Progenitor cell of endocrine pancreas (in vitro differentiated cells): ENCODE measurements around the gene ANKS1B. TPM values are rescaled to one million over a fixed set of nuclear protein-coding genes. Genes with fewer than 3 reads are reported as not detected.
"Not testable (repeated sequence)": the region's sequence is repeated elsewhere in the genome, so short reads cannot be mapped to it uniquely, and the experiment has no call there.

Source experiments
- DNase-seq: peaks from one replicate; pipeline ENCODE4 v3.0.0; 2021; ENCODE audit warnings: low spot score; ENCODE audit not compliant: unreplicated experiment
- H3K27ac Mint-ChIP-seq: 2 replicates; pipeline ENCODE4 v1.8.0; 2021; ENCODE audit warnings: mild to moderate bottlenecking, moderate library complexity, mixed read lengths
- H3K27me3 Mint-ChIP-seq: 2 replicates; pipeline ENCODE4 v1.8.0; 2021; ENCODE audit warnings: mixed read lengths
- H3K36me3 Mint-ChIP-seq: 2 replicates; pipeline ENCODE4 v1.8.0; 2022; ENCODE audit warnings: mixed read lengths; ENCODE audit not compliant: insufficient read depth
- H3K4me1 Mint-ChIP-seq: 2 replicates; pipeline ENCODE4 v1.8.0; 2021; ENCODE audit warnings: low read depth, mixed read lengths
- H3K4me3 Mint-ChIP-seq: 2 replicates; pipeline ENCODE4 v1.8.0; 2021; ENCODE audit warnings: low read depth, mild to moderate bottlenecking, moderate library complexity, mixed read lengths
- H3K9me3 Mint-ChIP-seq: 2 replicates; pipeline ENCODE4 v1.8.0; 2021; ENCODE audit warnings: low read depth, mixed read lengths
- CTCF ChIP-seq: fragments of 200-600 bp; sonication (generic); IDR thresholded peaks from one replicate; pipeline ENCODE4 v1.5.0; 2021; ENCODE audit warnings: antibody characterized with exemption, mild to moderate bottlenecking; ENCODE audit not compliant: unreplicated experiment
- total RNA-seq: library from RNA; stranded (reverse); gene quantifications from 2 replicates; pipeline ENCODE4 v1.2.1, GENCODE V29; 2021

The ANKS1B gene
- total RNA-seq, 1 donor from 2014 or later: 10.1 TPM

DNA sequence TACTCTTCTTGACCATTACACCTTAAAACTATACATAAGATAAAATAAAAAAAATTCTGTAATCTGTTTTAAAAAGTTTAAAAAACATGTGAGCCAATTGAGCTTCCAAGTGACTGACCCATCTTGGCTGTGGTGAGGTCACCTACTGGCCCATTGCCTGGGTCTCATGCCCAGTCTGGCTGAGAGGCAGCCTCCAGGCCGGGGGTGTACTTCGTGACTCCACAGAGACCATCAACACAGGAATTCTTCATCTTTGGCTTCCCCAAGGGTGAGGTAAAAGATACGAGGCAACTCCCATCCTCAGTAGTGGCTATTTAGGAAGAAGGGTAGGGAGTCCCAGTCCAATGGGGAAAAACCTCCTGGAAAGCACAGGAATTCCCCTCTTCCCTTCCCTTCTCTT is 1226.4 kb downstream of the ANKS1B start:
- Mint-ChIP-seq H3K36me3 (no peaks in the 10 kb centered on the region), H3K27me3 (peaks cover 2% of the 10 kb centered on the region), H3K27ac (no peak overlapping the region), H3K9me3 (no peaks in the 10 kb centered on the region), H3K4me3 (no peak overlapping the region), H3K4me1 (no peaks in the 10 kb centered on the region)
- DNase-seq: no peak
- TF ChIP-seq CTCF: no peak

DNA sequence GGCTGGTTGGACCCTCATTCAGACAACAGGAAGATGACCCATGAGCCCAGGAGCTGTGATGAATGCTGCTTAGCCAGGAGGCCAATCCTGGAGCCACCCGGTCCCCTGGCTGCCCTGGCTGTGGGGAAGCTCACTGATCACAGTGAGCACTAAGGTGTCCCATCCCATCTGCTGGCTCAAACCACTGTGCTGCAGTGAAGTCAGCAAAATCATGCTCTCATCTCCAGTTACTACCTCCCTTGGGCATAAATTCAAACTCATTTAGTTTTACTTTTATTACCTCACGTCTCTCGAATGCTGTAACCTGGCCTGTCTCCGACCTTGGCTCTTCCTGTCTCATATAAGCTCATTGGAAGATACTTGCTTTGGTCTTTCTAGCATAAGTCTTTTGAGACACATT is 1227.3 kb downstream of the ANKS1B start:
- Mint-ChIP-seq H3K27ac (no peak overlapping the region), H3K4me1 (peaks cover 1% of the 10 kb centered on the region), H3K36me3 (no peaks in the 10 kb centered on the region), H3K4me3 (no peak overlapping the region), H3K27me3 (peaks cover 2% of the 10 kb centered on the region), H3K9me3 (no peaks in the 10 kb centered on the region)
- TF ChIP-seq CTCF: no peak
- no peak for DNase-seq

GRCh38 chr12:98755855-98756254 is 1228.9 kb downstream of the ANKS1B start:
- DNase-seq, H3K36me3 Mint-ChIP-seq, H3K4me3 Mint-ChIP-seq, H3K27ac Mint-ChIP-seq, H3K27me3 Mint-ChIP-seq, H3K4me1 Mint-ChIP-seq, H3K9me3 Mint-ChIP-seq: not testable (repeated sequence)

DNA sequence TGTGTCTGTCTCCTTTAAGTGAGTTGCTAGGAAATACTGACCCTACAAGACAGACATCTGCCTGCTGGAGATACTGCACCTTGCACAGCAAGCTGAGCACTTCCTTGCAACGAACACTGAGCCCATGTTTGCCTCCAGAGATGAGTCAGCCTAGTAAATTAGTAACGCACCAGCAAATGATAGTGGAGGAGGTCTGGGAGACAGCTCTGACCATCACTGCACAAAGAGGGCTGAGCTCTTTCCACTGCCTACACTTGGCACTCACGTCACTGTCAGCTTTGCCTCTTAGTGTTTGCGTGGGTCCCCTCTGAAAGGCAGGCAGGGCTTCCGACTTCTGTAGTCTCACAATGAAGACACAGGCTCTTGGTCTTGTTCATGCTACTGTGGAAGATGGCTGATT is 1230.6 kb downstream of the ANKS1B start:
- Mint-ChIP-seq H3K27me3 (peaks cover 2% of the 10 kb centered on the region), H3K4me3 (no peak overlapping the region), H3K36me3 (no peaks in the 10 kb centered on the region), H3K4me1 (peaks cover 1% of the 10 kb centered on the region), H3K9me3 (no peaks in the 10 kb centered on the region), H3K27ac (no peak overlapping the region)
- DNase-seq: no peak
- no peak for TF ChIP-seq CTCF

DNA sequence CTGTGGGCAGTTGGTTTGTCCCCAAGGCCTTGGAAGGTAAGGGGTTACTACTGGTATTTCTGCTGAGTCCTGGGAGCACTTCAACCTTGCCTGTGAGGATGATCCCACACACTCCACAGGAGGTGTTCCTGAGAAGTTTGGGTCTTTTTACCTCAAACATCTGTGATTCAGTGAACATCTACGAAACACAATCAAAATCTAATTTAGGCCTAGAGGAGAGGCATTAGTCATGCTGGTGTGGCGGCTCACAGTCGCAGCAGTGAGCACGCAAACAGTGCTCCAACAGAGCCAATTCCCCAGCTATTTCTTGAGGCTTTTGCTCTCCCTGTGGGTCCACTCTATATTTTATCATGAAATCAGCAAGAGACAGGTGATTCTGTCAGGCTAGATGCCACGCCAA is 1232.0 kb downstream of the ANKS1B start:
- peaks cover 1% of the 10 kb centered on the region for H3K4me1 Mint-ChIP-seq
- H3K4me3 Mint-ChIP-seq: no peak overlapping the region
- no peak for DNase-seq
- TF ChIP-seq CTCF: no peak
- peaks cover 2% of the 10 kb centered on the region for H3K27me3 Mint-ChIP-seq
- H3K36me3 Mint-ChIP-seq: no peaks in the 10 kb centered on the region
- H3K27ac Mint-ChIP-seq: no peak overlapping the region
- H3K9me3 Mint-ChIP-seq: no peaks in the 10 kb centered on the region

- Mint-ChIP-seq H3K27ac (no peak overlapping the region), H3K27me3 (peaks cover 10% of the 10 kb centered on the region)
Observed at GRCh38 chr12:98751580-98752115, 1233.1 kb downstream of the ANKS1B start.

More at GRCh38 chr12:98751580-98752115, 1233.1 kb downstream of the ANKS1B start:
- Mint-ChIP-seq H3K9me3 (no peaks in the 10 kb centered on the region), H3K4me1 (peaks cover 1% of the 10 kb centered on the region), H3K36me3 (no peaks in the 10 kb centered on the region), H3K4me3 (no peak overlapping the region)
- DNase-seq: no peak
- TF ChIP-seq CTCF: no peak
